Parathyroid adenoma (tissue), 2 donors: ENCODE measurements around the gene CNIH4.
"Not testable (repeated sequence)": the region's sequence is repeated elsewhere in the genome, so short reads cannot be mapped to it uniquely, and the experiment has no call there.

Experiments used
- H2AFZ ChIP-seq: fragments of 300-600 bp; sonication (generic); one replicate; pipeline ENCODE4 v1.7.0; 2017; ENCODE audit warnings: antibody characterized with exemption, mild to moderate bottlenecking
- H3K27ac ChIP-seq: fragments of 300-600 bp; sonication (generic); one replicate; pipeline ENCODE4 v1.7.0; 2017
- H3K27me3 ChIP-seq: fragments of 300-600 bp; sonication (generic); one replicate; pipeline ENCODE4 v1.7.0; 2017; ENCODE audit warnings: low read length; ENCODE audit not compliant: control insufficient read depth, insufficient read depth
- H3K36me3 ChIP-seq: fragments of 300-600 bp; sonication (generic); one replicate; pipeline ENCODE4 v1.7.0; 2017; ENCODE audit warnings: low read length; ENCODE audit not compliant: control insufficient read depth, insufficient read depth
- H3K4me1 ChIP-seq: fragments of 300-600 bp; sonication (generic); one replicate; pipeline ENCODE4 v1.7.0; 2017; ENCODE audit warnings: control low read depth
- H3K4me2 ChIP-seq: fragments of 300-600 bp; sonication (generic); one replicate; pipeline ENCODE4 v1.7.0; 2017; ENCODE audit warnings: low read length
- H3K4me3 ChIP-seq: fragments of 300-600 bp; sonication (generic); one replicate; pipeline ENCODE4 v1.7.0; 2017; ENCODE audit warnings: low read depth, low read length
- H3K79me2 ChIP-seq: fragments of 300-600 bp; sonication (generic); one replicate; pipeline ENCODE4 v1.7.0; 2017; ENCODE audit warnings: control low read depth
- H3K9ac ChIP-seq: fragments of 300-600 bp; sonication (generic); one replicate; pipeline ENCODE4 v1.7.0; 2017; ENCODE audit warnings: mild to moderate bottlenecking
- H3K9me3 ChIP-seq: fragments of 300-600 bp; sonication (generic); one replicate; pipeline ENCODE4 v1.7.0; 2017; ENCODE audit warnings: low read length; ENCODE audit not compliant: control insufficient read depth
- CTCF ChIP-seq: fragments of 300-600 bp; sonication (generic); IDR thresholded peaks from one replicate; pipeline ENCODE4 v1.7.0; 2017; ENCODE audit warnings: antibody characterized with exemption, mild to moderate bottlenecking
- donor health status: primary hyperparathyroidism.

The CNIH4 gene

GRCh38 chr1:224333939-224334786, 22.5 kb upstream of the CNIH4 start:
- Histone ChIP-seq H3K79me2 (peaks cover 6% of the 10 kb centered on the region), H3K4me3 (no peak overlapping the region), H3K36me3 (no peaks in the 10 kb centered on the region), H3K27me3 (no peaks in the 10 kb centered on the region), H3K9ac (no peak overlapping the region), H3K9me3 (no peaks in the 10 kb centered on the region), H2AFZ (no peak overlapping the region), H3K27ac (no peak overlapping the region), H3K4me2 (no peak overlapping the region), H3K4me1 (no peaks in the 10 kb centered on the region)
- no peak for TF ChIP-seq CTCF

- Histone ChIP-seq H3K4me3 (no peak overlapping the region), H3K9me3 (no peaks in the 10 kb centered on the region), H3K36me3 (no peaks in the 10 kb centered on the region), H3K4me1 (no peaks in the 10 kb centered on the region), H3K27ac (no peak overlapping the region), H3K79me2 (no peaks in the 10 kb centered on the region), H3K4me2 (no peak overlapping the region), H3K27me3 (no peaks in the 10 kb centered on the region), H2AFZ (no peak overlapping the region), H3K9ac (no peak overlapping the region)
- TF ChIP-seq CTCF: no peak
These were observed 18.4 kb upstream of the CNIH4 start for GRCh38 chr1:224338150-224338838.

GRCh38 chr1:224339442-224340033, 17.1 kb upstream of the CNIH4 start:
- Histone ChIP-seq H3K9me3 (no peaks in the 10 kb centered on the region), H2AFZ (no peak overlapping the region), H3K27ac (no peak overlapping the region), H3K4me2 (no peak overlapping the region), H3K36me3 (no peaks in the 10 kb centered on the region), H3K27me3 (no peaks in the 10 kb centered on the region), H3K4me3 (no peak overlapping the region), H3K9ac (no peak overlapping the region), H3K4me1 (no peaks in the 10 kb centered on the region), H3K79me2 (no peaks in the 10 kb centered on the region)
- TF ChIP-seq CTCF: no peak

- not testable (repeated sequence) for H3K4me3 ChIP-seq, H3K9ac ChIP-seq, H3K79me2 ChIP-seq
These were observed 16.0 kb upstream of the CNIH4 start for GRCh38 chr1:224340453-224341384.

More at GRCh38 chr1:224340453-224341384, 16.0 kb upstream of the CNIH4 start:
- H3K4me1 ChIP-seq, H3K36me3 ChIP-seq, H3K27me3 ChIP-seq, H3K27ac ChIP-seq, H3K9me3 ChIP-seq: not testable (repeated sequence)
- peak overlapping the region; percentile 45 for H3K4me2 ChIP-seq
- H2AFZ ChIP-seq: peak overlapping the region; percentile 66
